Endodermal cell (in vitro differentiated cells): ENCODE results near the gene SHC2. TPM values are rescaled to one million over a fixed set of nuclear protein-coding genes. Genes with fewer than 3 reads are reported as not detected.
"Not testable (repeated sequence)": the region's sequence is repeated elsewhere in the genome, so short reads cannot be mapped to it uniquely, and the experiment has no call there.

Source experiments
- DNase-seq: peaks from one replicate; pipeline ENCODE4 v3.0.0-alpha.2; 2017
- H3K27ac ChIP-seq: 2 replicates; pipeline ENCODE4 v1.5.1; 2013; ENCODE audit warnings: mild to moderate bottlenecking, low read depth, low read length, moderate library complexity
- H3K27me3 ChIP-seq: 2 replicates; pipeline ENCODE4 v1.6.1; 2013; ENCODE audit warnings: mild to moderate bottlenecking, low read length, moderate library complexity; ENCODE audit not compliant: insufficient read depth, control insufficient read depth, poor library complexity, severe bottlenecking
- H3K36me3 ChIP-seq: 2 replicates; pipeline ENCODE4 v1.7.0; 2013; ENCODE audit warnings: mild to moderate bottlenecking, low read length, moderate library complexity; ENCODE audit not compliant: control insufficient read depth, insufficient read depth
- H3K4me1 ChIP-seq: one replicate; pipeline ENCODE4 v1.7.0; 2013; ENCODE audit warnings: low read length; ENCODE audit not compliant: control insufficient read depth, insufficient read depth
- H3K4me3 ChIP-seq: 2 replicates; pipeline ENCODE4 v1.5.1; 2013; ENCODE audit warnings: mild to moderate bottlenecking, low read length, moderate library complexity
- H3K9ac ChIP-seq: 2 replicates; pipeline ENCODE4 v1.6.1; 2013; ENCODE audit warnings: mild to moderate bottlenecking, low read length, moderate library complexity; ENCODE audit not compliant: poor library complexity, severe bottlenecking; ENCODE audit errors: extremely low read depth
- H3K9me3 ChIP-seq: 2 replicates; pipeline ENCODE4 v1.6.1; 2013; ENCODE audit warnings: mild to moderate bottlenecking, low read length, moderate library complexity; ENCODE audit not compliant: control insufficient read depth
- H3K27ac Mint-ChIP-seq: 2 replicates; pipeline ENCODE4 v1.8.0; 2020; ENCODE audit warnings: mixed read lengths
- H3K27me3 Mint-ChIP-seq: 2 replicates; pipeline ENCODE4 v1.8.0; 2021; ENCODE audit warnings: mild to moderate bottlenecking, mixed read lengths; ENCODE audit not compliant: insufficient read depth
- H3K36me3 Mint-ChIP-seq: 2 replicates; pipeline ENCODE4 v1.8.0; 2020; ENCODE audit warnings: low read depth, mixed read lengths
- H3K4me1 Mint-ChIP-seq: 2 replicates; pipeline ENCODE4 v1.8.0; 2020; ENCODE audit warnings: mixed read lengths
- H3K4me3 Mint-ChIP-seq: 2 replicates; pipeline ENCODE4 v1.8.0; 2020; ENCODE audit warnings: mild to moderate bottlenecking, moderate library complexity, mixed read lengths
- H3K9me3 Mint-ChIP-seq: 2 replicates; pipeline ENCODE4 v1.8.0; 2020; ENCODE audit warnings: mild to moderate bottlenecking, mixed read lengths
- CTCF ChIP-seq: fragments of 200-600 bp; sonication (generic); conservative IDR thresholded peaks from 2 replicates; pipeline ENCODE4 v1.5.0; 2021; ENCODE audit warnings: antibody characterized with exemption, mild to moderate bottlenecking
- WGBS, 2 experiments: methylation state at CpG; one replicate each; pipeline versions ENCODE4 v1.1.5 to v1.1.7; 2013; ENCODE audit warnings: missing lambda C conversion rate in 2 of 2, mixed read lengths in 1 of 2; ENCODE audit not compliant: insufficient coverage in 1 of 2, insufficient read length in 1 of 2; 5-methylcytosine and 5-hydroxymethylcytosine counted together
- total RNA-seq, 2 donors: library from RNA; stranded (reverse); fragmentation: NEBNext Ultra II Directional in 1 of 2; extraction: Animal tissue kit (Norgen Biotek cat#: 25700) in 1 of 2; gene quantifications; 2 replicates in 1 of 2; 3 replicates in 1 of 2; pipeline ENCODE4 v1.2.1, GENCODE V29; 2021

Gene SHC2
- total RNA-seq, 2 donors from 2014 or later = 56.5 to 93.0 TPM

- no peak for TF ChIP-seq CTCF
- Histone ChIP-seq H3K9me3 (peaks cover 17% of the 10 kb centered on the region), H3K9ac (no peak overlapping the region), H3K27ac (no peak overlapping the region), H3K4me3 (no peak overlapping the region), H3K27me3 (no peaks in the 10 kb centered on the region), H3K4me1 (no peaks in the 10 kb centered on the region), H3K36me3 (no peaks in the 10 kb centered on the region)
- Mint-ChIP-seq H3K9me3 (peaks cover 15% of the 10 kb centered on the region), H3K27ac (no peak overlapping the region), H3K27me3 (peaks cover 16% of the 10 kb centered on the region), H3K4me1 (no peaks in the 10 kb centered on the region), H3K36me3 (no peaks in the 10 kb centered on the region), H3K4me3 (no peak overlapping the region)
- no peak for DNase-seq
- 78 to 87% methylated on average over 16 to 18 of the region's 18 CpGs for WGBS, 2 experiments
Measured at GRCh38 chr19:397321-397720, 63.5 kb downstream of the SHC2 start.

- H3K9ac ChIP-seq = no peak overlapping the region
- H3K4me3 Mint-ChIP-seq = no peak overlapping the region
- H3K27ac Mint-ChIP-seq = no peak overlapping the region
- peaks cover 17% of the 10 kb centered on the region for H3K9me3 ChIP-seq
- peaks cover 15% of the 10 kb centered on the region for H3K9me3 Mint-ChIP-seq
- WGBS, 2 experiments = 82 to 92% methylated on average over 5 of the region's 5 CpGs
- H3K4me3 ChIP-seq = no peak overlapping the region
- no peak overlapping the region for H3K27ac ChIP-seq
- H3K36me3 Mint-ChIP-seq = no peaks in the 10 kb centered on the region
- H3K36me3 ChIP-seq = no peaks in the 10 kb centered on the region
- H3K4me1 ChIP-seq = no peaks in the 10 kb centered on the region
- peaks cover 25% of the 10 kb centered on the region for H3K27me3 Mint-ChIP-seq
- TF ChIP-seq CTCF = no peak
- H3K27me3 ChIP-seq = no peaks in the 10 kb centered on the region
- H3K4me1 Mint-ChIP-seq = no peaks in the 10 kb centered on the region
- no peak for DNase-seq
Measured at GRCh38 chr19:395467-395866, 65.4 kb downstream of the SHC2 start.

- H3K4me1 ChIP-seq, H3K27ac ChIP-seq, H3K36me3 ChIP-seq, H3K27ac Mint-ChIP-seq, H3K9ac ChIP-seq, DNase-seq, H3K4me3 ChIP-seq, H3K4me3 Mint-ChIP-seq, H3K27me3 ChIP-seq, H3K36me3 Mint-ChIP-seq, H3K4me1 Mint-ChIP-seq: not testable (repeated sequence)
- peaks cover 17% of the 10 kb centered on the region for H3K9me3 ChIP-seq
- H3K27me3 Mint-ChIP-seq = peaks cover 25% of the 10 kb centered on the region
- peaks cover 15% of the 10 kb centered on the region for H3K9me3 Mint-ChIP-seq
- WGBS, 2 experiments = 83 to 88% methylated on average over 1 of the region's 1 CpG
Measured at GRCh38 chr19:394857-395256, 66.0 kb downstream of the SHC2 start.

GRCh38 chr19:393560-393959 is 67.3 kb downstream of the SHC2 start:
- not testable (repeated sequence) for H3K27ac Mint-ChIP-seq, H3K9ac ChIP-seq, H3K36me3 ChIP-seq, H3K27ac ChIP-seq, DNase-seq, H3K4me3 Mint-ChIP-seq, H3K4me3 ChIP-seq, H3K36me3 Mint-ChIP-seq, H3K27me3 ChIP-seq, H3K4me1 Mint-ChIP-seq, H3K4me1 ChIP-seq
- H3K9me3 Mint-ChIP-seq = peaks cover 15% of the 10 kb centered on the region
- H3K9me3 ChIP-seq = peaks cover 17% of the 10 kb centered on the region
- peaks cover 25% of the 10 kb centered on the region for H3K27me3 Mint-ChIP-seq
